HCEC 1CT (cell line): ENCODE data around the gene RRP1B.
"Not testable (repeated sequence)": the region's sequence is repeated elsewhere in the genome, so short reads cannot be mapped to it uniquely, and the experiment has no call there.

ENCODE experiments used
- DNase-seq: peaks from one replicate; pipeline ENCODE4 v3.0.0-alpha.2; 2017

The RRP1B gene

GRCh38 chr21:43676391-43676790, 17.0 kb downstream of the RRP1B start:
- no peak for DNase-seq

DNA sequence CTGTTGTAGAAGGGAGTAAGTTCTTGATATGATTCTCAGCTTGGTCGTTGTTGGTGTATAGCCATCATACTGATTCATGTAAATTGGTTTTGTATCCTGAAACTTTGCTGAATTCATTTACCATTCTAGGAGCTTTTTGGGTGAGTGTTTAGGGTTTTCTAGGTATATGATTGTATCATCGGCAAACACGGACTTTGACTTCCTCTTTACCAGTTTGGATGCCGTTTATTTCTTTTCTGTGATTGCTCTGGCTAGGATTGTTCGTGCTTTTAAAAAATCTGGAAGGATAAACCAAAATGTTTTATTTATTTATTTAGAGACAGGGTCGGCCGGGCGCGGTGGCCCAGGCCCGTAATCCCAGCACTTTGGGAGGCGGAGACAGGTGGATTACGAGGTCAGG, 20.6 kb downstream of the RRP1B start:
- no peak for DNase-seq

GRCh38 chr21:43680421-43680820, 21.1 kb downstream of the RRP1B start:
- DNase-seq, result not testable (repeated sequence)

- no peak for DNase-seq
Observed at GRCh38 chr21:43681650-43682049, 22.3 kb downstream of the RRP1B start.

DNA sequence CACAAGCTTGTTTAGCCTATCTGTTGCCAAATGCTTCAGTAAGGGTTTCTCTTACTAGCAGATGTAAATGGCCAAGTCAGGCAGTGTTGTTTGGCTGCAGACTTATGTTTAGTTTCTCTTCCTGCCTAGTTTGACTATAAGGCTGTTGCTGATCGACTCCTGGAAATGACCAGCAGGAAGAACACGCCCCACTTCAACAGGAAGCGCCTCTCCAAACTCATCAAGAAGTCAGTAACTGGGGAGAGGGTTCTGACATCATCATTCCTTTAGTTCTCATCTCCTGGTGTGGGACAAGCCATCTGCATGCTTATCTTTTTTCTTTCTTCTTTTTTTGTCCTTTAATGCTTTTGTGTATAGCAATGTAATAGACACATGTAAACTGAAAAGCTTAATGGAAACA, 25.1 kb downstream of the RRP1B start:
- no peak for DNase-seq

DNA sequence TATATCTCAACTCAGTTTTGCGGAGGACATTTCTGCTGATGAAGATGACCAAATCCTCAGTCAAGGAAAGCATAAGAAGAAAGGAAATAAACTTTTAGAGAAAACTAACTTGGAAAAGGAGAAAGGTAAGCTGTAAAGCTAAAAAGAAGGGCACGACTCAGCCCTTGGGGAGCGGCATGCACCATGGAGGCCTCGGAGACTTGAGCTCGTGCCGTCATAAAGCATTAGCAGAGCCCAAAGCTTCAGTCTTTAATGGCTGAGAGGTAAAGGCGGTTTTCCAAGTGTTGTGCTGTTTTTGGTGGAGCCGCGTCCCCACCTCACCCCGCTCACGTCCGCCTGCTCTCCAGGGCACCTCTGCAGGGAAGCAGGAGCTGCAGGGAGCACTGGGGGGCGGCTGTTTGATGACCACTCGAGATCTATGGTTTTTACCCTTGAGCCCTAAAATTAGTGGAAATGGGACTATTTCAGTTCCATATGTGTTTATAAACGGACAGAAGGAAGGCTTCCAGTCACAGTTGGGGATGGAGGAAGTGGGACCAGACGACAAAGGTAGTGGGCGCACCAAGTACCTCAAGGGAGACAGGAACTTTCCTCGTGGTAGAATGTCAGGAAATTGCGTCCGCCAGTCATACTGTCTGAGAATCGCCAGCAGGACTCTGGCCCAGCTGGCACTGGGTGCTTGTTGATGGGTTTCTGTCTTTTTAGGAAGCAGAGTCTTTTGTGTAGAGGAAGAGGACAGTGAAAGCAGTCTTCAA, 27.6 kb downstream of the RRP1B start:
- no peak for DNase-seq

GRCh38 chr21:43687566-43688399, 28.4 kb downstream of the RRP1B start:
- DNase-seq, result no peak

DNA sequence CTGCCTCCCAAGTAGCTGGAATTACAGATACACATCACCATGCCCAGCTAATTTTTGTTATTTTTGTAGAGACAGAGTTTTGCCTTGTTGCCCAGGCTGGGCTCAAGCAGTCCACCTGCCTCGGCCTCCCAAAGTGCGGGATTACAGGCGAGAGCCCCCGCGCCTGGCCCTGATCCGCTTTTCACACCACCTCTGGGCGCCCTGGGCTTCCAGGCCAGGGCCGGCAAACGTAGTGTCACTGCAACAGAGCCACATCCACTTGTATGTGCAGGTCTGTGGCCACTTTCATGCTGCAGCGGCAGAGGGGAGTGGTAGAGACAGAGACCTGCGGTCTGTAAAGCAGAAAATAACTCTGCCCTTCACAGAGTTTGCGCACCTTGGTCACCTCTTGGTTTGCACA, 29.5 kb downstream of the RRP1B start:
- DNase-seq, result no peak

DNA sequence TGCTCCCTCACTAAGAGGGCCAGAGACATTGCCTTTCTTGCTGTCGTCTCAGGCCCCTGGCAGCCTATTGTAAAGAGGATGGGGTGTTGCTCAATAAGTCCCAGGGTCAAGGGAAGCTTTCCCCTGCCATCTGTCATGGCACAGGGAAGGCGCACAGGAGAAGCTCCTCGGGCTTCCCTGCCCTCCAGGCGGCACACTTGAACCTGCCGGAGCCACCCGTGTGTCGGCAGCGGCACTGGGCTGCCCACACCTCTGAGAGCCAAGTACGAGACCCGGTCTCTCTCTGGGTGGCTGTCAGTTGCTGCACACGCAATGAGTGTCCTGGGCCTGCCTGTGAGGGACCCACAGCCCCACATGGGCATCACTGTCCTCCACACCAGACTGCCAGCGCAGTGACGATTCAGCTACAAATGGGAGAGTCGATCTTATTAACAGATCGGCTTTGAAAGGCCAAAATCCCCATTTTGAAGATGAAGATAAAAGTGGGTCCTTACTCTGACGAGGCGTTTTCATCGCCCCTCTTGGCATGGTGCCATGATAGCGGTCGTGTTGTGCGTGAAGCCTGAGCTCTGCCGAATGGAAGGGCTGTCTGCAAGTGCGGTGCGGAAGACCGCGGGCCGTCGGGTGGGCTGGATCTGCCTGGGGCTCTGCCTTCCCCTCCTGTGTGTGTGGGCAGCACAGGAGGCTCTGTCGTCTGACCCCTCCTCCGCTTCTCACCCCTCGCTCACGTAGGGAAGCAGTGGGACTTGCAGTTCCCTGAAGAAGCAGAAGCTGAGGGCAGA, 30.4 kb downstream of the RRP1B start:
- DNase-seq, result no peak

- DNase-seq, result no peak
Observed at GRCh38 chr21:43690346-43690745, 31.0 kb downstream of the RRP1B start.

GRCh38 chr21:43691086-43691795, 31.9 kb downstream of the RRP1B start:
- no peak for DNase-seq

DNA sequence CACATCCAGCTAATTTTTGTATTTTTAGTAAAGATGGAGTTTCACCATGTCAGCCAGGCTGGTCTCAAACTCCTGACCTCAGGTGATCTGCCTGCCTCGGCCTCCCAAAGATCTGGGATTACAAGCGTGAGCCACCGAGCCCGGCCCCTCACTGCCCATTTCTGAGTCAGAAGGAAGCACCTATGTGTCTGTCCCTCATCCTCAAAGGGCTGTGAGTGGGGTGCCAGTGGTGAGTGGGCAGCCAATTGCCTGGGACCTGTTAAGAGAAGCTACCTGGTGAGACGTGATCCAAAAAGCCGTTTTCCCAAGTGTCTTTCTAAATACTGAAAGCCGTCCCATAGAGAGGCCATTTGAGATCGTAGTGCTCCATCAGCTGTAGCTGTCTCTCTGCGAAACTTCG, 32.4 kb downstream of the RRP1B start:
- no peak for DNase-seq

DNA sequence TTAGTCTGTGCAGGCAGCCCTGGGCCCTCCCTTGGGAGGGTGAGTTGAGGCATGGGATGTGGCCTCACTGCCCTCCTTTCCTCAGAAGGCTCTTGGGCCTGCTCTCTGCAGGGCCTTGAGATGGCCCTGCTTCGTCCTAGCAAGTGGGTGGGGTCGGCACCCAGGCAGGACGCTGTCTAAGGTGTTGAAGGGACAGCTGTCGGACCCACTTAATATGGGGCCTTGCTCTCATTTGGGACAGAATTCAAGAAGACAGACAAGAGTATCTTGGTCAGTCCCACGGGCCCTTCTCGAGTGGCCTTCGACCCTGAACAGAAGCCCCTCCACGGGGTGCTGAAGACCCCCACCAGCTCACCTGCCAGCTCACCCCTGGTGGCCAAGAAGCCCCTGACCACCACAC, 33.6 kb downstream of the RRP1B start:
- DNase-seq, result no peak

GRCh38 chr21:43693981-43694380, 34.6 kb downstream of the RRP1B start:
- no peak for DNase-seq

DNA sequence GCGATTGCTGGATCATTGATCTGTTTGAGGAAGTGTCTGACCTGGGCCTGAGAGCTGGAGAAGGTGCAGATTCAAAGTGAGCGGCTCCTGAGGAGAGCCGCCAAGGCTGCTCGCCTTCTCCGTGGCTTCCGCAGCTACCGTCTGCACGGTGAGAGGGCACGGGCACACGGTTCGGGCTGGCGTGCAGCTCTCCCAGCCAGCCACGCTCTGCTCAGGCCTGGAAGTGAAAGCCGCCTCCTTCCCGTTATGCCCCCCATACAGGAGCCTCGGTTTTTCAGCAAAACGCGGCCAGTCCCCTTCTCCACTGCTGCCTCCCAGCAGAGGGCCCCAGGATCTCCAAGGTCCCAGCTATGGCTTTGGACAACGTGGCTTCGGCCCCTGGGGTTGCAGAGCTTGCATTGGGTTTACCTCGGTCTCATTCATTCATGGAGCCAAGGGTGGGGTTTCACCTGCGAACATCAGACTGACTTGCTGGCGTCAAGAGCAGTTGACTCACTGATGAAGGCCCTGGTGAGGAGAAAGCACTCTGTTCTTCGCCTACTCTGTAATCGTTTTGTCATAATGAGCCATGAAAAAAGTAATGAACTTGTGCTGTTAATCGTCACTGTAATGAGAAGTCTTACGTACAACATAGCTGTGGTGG, 35.2 kb downstream of the RRP1B start:
- no peak for DNase-seq

GRCh38 chr21:43696214-43696613, 36.9 kb downstream of the RRP1B start:
- DNase-seq, result no peak

GRCh38 chr21:43697758-43698643, 38.6 kb downstream of the RRP1B start:
- DNase-seq, result peak; percentile 28

DNA sequence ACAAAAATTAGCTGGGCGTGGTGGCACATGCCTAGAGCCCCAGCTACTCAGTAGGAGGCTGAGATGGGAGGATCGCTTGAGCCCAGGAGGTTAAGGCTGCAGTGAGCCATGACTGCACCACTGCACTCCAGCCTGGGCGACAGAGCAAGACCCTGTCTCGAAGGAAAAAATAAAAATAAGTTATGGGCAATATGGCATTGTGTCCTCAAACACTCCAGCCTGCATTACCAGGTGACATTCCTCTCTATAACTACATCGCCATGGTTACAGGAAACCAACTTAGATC, 40.1 kb downstream of the RRP1B start:
- not testable (repeated sequence) for DNase-seq

DNA sequence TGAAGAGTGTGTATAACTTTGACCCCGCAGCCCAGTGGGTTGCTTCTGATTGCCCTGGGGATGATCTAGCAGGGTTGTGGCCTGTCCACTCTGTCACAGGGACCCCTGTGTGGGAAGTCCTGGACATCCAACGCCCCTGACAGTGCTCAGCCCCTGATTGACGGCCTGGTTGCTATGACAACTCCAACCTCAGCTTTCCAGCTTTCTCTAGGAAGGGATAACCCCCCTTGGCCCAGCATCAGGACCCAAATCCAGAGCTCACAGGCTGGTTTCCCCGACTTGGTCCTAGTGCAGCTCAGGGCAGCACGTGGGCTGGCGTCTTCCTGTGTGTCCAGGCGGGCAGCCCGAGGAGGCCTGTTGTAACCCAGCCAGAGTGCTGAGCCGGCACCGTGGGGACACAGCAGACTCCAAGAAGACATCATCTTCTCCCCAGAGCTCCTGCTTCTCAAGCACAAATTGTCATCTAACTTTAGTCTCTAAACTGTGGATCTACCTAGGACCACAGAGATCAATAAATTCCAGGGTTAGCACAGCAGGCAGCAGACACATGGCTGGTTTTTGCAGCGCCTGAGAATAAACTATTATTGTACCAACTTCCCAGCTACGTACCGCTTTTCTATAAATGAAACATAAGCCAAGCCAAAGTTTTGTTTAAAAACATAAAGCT, 40.7 kb downstream of the RRP1B start:
- no peak for DNase-seq

DNA sequence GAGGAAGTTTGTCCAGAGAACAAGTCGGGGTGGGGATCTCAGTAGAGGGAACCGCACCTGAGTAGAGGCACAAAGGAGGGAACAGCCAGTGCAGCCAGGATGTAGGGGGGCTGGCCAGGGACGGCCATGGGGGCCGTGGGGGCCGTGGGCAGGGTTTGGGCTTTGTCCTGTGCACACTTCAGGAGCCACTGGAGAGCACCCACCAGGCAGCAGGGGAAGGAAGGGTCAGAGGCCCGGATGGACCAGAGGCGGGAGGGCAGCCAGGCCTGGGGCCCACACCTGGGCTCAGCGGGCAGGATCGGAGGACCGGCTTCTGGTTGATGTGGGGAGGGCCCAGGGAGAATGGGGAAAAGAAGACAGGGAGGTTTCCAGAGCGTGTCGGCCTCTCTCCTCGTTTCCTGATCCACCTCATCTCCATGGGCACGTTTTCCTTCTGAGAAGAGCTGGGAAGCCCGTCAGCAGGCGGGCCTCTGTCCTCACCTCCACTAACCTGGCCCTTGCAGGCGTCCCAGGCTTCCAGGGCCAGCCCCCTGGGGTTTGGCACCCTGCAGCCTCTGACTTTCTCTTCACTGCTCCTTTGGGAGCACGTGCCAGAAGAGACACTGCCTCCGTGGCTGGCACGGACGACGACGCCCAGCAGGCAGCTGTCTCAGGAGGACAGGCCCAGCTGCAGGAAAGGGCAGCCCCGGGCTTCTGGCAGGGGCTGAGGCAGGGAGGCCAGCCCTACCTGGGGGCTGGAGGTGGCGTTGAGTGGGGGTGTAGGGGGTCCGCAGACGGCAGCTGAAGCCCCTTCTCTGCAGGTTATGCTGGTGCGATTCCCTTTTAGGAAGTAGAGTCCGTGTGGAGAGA, 42.8 kb downstream of the RRP1B start:
- no peak for DNase-seq
